Measurements from ENCODE around the gene POU6F2. TPM values are rescaled to one million over a fixed set of nuclear protein-coding genes. Genes with fewer than 3 reads are reported as not detected.
"Not testable (repeated sequence)": the region's sequence is repeated elsewhere in the genome, so short reads cannot be mapped to it uniquely, and the experiment has no call there.

The POU6F2 gene
- total and polyA plus RNA-seq, 7 donors: 0.01 TPM; not detected in 6

DNA sequence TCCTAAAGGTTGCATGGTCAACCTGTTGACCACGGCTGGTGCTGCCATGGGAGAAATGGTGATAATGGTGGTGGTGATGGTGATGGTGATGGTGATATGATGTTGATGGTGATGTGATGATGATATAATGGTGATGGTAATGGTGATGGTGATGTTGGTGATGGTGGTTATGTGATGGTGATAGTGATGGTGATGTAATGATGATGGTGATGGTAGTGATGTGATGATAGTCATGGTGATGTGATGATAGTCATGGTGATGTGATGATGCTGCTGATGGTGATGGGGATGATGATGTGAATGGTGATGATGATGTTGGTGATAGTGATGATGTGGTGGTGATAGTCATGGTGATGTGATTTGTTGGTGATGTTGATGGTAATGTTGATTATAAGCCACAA, 23.9 kb downstream of the POU6F2 start:
- TF ChIP-seq, protein P1, sequence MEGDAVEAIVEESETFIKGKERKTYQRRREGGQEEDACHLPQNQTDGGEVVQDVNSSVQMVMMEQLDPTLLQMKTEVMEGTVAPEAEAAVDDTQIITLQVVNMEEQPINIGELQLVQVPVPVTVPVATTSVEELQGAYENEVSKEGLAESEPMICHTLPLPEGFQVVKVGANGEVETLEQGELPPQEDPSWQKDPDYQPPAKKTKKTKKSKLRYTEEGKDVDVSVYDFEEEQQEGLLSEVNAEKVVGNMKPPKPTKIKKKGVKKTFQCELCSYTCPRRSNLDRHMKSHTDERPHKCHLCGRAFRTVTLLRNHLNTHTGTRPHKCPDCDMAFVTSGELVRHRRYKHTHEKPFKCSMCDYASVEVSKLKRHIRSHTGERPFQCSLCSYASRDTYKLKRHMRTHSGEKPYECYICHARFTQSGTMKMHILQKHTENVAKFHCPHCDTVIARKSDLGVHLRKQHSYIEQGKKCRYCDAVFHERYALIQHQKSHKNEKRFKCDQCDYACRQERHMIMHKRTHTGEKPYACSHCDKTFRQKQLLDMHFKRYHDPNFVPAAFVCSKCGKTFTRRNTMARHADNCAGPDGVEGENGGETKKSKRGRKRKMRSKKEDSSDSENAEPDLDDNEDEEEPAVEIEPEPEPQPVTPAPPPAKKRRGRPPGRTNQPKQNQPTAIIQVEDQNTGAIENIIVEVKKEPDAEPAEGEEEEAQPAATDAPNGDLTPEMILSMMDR (IDR thresholded peaks at IDR 0.05): no peak
- intact Hi-C loops (cut with DNase I): no loop called here
- H3K27ac ChIP-seq: no peak overlapping the region
- 87 to 95% (median 92%) methylated on average over 1 of the region's 1 CpG for WGBS, 3 donors
- no peaks in the 10 kb centered on the region for H3K36me3 ChIP-seq (ENCODE audit: insufficient read depth in 1 of 2, low read depth in 1 of 2)
- H3K27me3 ChIP-seq (ENCODE audit: insufficient read depth in 3 of 3, low read length in 2 of 3): no peaks in the 10 kb centered on the region
- no peak for ATAC-seq
- H3K9me3 ChIP-seq: no peaks in the 10 kb centered on the region
- no peak overlapping the region for H3K4me3 ChIP-seq
- no peaks in the 10 kb centered on the region for H3K4me1 ChIP-seq
- DNase-seq: no peak

DNA sequence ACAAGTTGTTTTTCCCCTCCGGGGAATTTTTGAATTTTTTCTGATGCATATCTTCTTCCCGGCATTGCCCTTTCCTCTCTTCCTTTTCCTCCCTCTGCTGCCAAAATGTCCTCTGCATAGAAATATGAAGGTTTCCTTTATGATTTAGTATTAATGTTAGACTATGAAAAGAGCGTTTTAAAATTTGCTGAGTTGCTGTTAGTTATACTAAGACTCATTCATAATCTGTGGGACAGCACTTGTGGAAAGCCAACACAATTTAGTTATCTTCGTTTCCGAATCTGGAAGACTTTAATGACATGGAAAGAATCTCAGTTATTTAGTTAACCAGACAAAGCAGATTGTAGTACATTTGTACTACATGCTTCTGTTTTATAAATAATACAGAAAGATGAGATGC, 25.0 kb downstream of the POU6F2 start:
- H3K4me1 ChIP-seq: no peaks in the 10 kb centered on the region
- DNase-seq (no peak), ATAC-seq (no peak)
- intact Hi-C loops (cut with DNase I): no loop called here
- WGBS, 3 donors: 68 to 73% (median 69%) methylated on average over 5 of the region's 5 CpGs
- no peak overlapping the region for H3K4me3 ChIP-seq
- TF ChIP-seq, protein P1 (IDR thresholded peaks at IDR 0.05): no peak
- no peaks in the 10 kb centered on the region for H3K9me3 ChIP-seq
- H3K27me3 ChIP-seq (ENCODE audit: insufficient read depth in 3 of 3, low read length in 2 of 3): no peaks in the 10 kb centered on the region
- H3K36me3 ChIP-seq (ENCODE audit: insufficient read depth in 1 of 2, low read depth in 1 of 2): no peaks in the 10 kb centered on the region
- no peak overlapping the region for H3K27ac ChIP-seq

DNA sequence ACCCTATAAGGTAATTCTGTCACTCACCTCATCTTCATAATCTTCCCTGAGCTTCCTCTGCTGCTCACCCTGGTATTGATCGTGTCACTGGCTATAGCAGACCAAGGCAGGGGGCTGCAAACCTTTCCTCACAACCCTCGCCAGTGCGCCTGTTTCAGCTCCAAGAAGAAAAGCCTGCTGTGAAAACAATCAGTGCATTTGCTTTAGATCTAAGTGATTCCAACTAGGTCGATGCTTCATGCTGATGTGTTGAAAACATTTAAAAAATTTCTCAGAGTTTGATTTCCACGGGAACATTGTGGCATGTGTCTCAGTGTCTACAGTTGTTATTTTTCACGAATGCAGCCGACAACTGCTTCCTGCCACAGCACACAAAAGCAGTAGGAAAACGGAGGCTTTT, 27.3 kb downstream of the POU6F2 start:
- no peak for DNase-seq

DNA sequence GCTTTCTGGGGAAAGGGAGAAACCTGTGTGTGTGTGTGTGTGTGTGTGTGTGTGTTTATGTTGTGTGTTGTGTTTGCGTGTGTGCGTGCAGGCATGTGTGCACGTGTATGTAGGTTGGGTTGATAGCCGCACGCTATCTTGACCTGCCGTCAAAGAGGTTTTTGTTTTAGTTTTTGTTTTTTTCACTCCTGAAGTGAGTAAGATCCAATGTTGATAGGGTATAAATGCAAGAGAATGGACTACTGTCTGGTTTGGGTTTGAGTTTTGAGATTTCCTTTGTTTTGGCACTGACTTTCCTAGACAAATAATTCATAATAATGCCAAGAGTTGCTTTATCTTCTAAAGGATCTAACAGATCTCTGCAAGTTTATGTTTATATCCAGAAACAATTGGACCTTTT, 27.8 kb downstream of the POU6F2 start:
- no peak overlapping the region for H3K27ac ChIP-seq
- DNase-seq: no peak
- H3K4me1 ChIP-seq: no peaks in the 10 kb centered on the region
- H3K27me3 ChIP-seq (ENCODE audit: insufficient read depth in 3 of 3, low read length in 2 of 3): no peaks in the 10 kb centered on the region
- no peaks in the 10 kb centered on the region for H3K9me3 ChIP-seq
- TF ChIP-seq, protein P1 (IDR thresholded peaks at IDR 0.05): no peak
- intact Hi-C loops (cut with DNase I): no loop called here
- WGBS, 3 donors: 66 to 84% (median 76%) methylated on average over 6 of the region's 6 CpGs
- no peaks in the 10 kb centered on the region for H3K36me3 ChIP-seq (ENCODE audit: insufficient read depth in 1 of 2, low read depth in 1 of 2)
- no peak for ATAC-seq
- no peak overlapping the region for H3K4me3 ChIP-seq

More for the DNA sequence above, 27.3 kb downstream of the POU6F2 start:
- 22 to 39% (median 33%) methylated on average over 8 of the region's 8 CpGs for WGBS, 3 donors
- ATAC-seq: no peak
- Histone ChIP-seq H3K27me3 (ENCODE audit: insufficient read depth in 3 of 3, low read length in 2 of 3) (no peaks in the 10 kb centered on the region), H3K36me3 (ENCODE audit: insufficient read depth in 1 of 2, low read depth in 1 of 2) (no peaks in the 10 kb centered on the region), H3K27ac (no peak overlapping the region), H3K4me3 (no peak overlapping the region), H3K4me1 (no peaks in the 10 kb centered on the region), H3K9me3 (no peaks in the 10 kb centered on the region)
- TF ChIP-seq, protein P1 (IDR thresholded peaks at IDR 0.05): no peak
- intact Hi-C loops (cut with DNase I): no loop called here

DNA sequence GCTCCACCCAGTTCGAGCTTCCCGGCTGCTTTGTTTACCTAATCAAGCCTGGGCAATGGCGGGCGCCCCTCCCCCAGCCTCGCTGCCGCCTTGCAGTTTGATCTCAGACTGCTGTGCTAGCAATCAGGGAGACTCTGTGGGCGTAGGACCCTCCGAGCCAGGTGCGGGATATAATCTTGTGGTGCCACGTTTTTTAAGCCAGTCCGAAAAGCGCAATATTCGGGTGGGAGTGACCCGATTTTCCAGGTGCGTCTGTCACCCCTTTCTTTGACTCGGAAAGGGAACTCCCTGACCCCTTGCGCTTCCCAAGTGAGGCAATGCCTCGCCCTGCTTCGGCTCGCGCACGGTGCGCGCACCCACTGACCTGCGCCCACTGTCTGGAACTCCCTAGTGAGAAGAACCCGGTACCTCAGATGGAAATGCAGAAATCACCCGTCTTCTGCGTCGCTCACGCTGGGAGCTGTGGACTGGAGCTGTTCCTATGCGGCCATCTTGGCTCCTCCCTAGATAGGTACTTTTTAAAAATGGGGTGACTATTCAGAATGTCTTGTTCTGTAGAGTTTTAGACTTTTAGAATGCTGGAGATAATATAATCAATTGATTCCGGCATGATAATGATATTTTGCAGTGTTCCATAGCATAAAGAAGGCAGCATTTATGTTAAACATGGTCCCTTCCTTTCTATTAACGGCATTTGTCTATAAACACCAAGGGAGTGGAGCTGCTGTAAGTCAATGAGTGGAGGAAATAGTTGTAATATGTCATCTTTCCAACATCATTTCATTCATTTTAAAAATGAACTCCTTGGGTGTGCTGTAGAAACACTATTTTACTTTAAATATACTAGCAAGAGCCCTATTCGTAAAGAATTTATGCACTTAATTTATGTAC, 35.6 kb downstream of the POU6F2 start:
- H3K9me3 ChIP-seq; H3K27me3 ChIP-seq (ENCODE audit: insufficient read depth in 3 of 3, low read length in 2 of 3); ATAC-seq; H3K36me3 ChIP-seq (ENCODE audit: insufficient read depth in 1 of 2, low read depth in 1 of 2); DNase-seq; H3K27ac ChIP-seq; H3K4me3 ChIP-seq; intact Hi-C loops (cut with DNase I); H3K4me1 ChIP-seq: not testable (repeated sequence)
- 91 to 93% (median 93%) methylated on average over 24 to 26 of the region's 34 CpGs for WGBS, 3 donors

All from psoas muscle (tissue), 8 donors.